PC-9 (cell line): ENCODE data around the gene INKA1.

Source experiments
- CTCF ChIP-seq: fragments of 200-600 bp; sonication (generic); conservative IDR thresholded peaks from 2 replicates; pipeline ENCODE4 v1.6.1; 2017; ENCODE audit warnings: mixed run types, antibody characterized with exemption, mild to moderate bottlenecking, moderate library complexity
- EZH2 ChIP-seq: fragments of 200-600 bp; sonication (generic); IDR thresholded peaks from 2 replicates; pipeline ENCODE4 v1.8.0; 2017; ENCODE audit warnings: antibody characterized with exemption, low read depth

GRCh38 chr3:49780080-49780974, 22.7 kb upstream of the INKA1 start:
- TF ChIP-seq CTCF, result no peak
- no peak for TF ChIP-seq EZH2
